IMR-90 (cell line): ENCODE results near the gene MRGPRF. TPM values are rescaled to one million over a fixed set of nuclear protein-coding genes. Genes with fewer than 3 reads are reported as not detected.

ENCODE experiments used
- ATAC-seq: fragments of 200-7000 bp; cut with Tn5 transposase; 2 replicates; pipeline ENCODE4 v1.9.1; 2020; ENCODE audit warnings: low read depth, mild to moderate bottlenecking, moderate library complexity
- BruUV-seq: library from RNA; stranded (reverse); fragments of 400-500 nt; replicated peaks from 2 replicates; lab custom pipeline; 2021; lab: Mats Ljungman, UMichigan
- CTCF ChIA-PET: fragments of 300-600 bp; formaldehyde crosslinking; extraction: SDS; loops from one replicate; lab custom pipeline; 2021; ENCODE audit warnings: antibody characterized with exemption; lab: Yijun Ruan, JAX
- POLR2A ChIA-PET: fragments of 300-600 bp; sonication (Branson Sonifier 250); formaldehyde crosslinking; loops from one replicate; lab custom pipeline; 2022; ENCODE audit warnings: antibody characterized with exemption; ENCODE audit not compliant: unreplicated experiment; lab: Charles Lee
- DNase-seq: peaks from one replicate; pipeline ENCODE4 v3.0.0; 2013
- H2AFZ ChIP-seq: replicated peaks from 2 replicates; pipeline ENCODE3; 2013; ENCODE audit warnings: low read length, mild to moderate bottlenecking; ENCODE audit not compliant: poor library complexity
- H2AK5ac ChIP-seq: 2 replicates; pipeline ENCODE4 v1.6.1; 2013; ENCODE audit warnings: low read depth, low read length, inconsistent platforms
- H2AK9ac ChIP-seq: replicated peaks from 2 replicates; pipeline ENCODE3; 2013; ENCODE audit warnings: mild to moderate bottlenecking, low read depth, low read length, moderate library complexity; ENCODE audit not compliant: poor library complexity
- H2BK120ac ChIP-seq: 2 replicates; pipeline ENCODE4 v1.6.1; 2013; ENCODE audit warnings: low read depth, low read length, inconsistent platforms
- H2BK15ac ChIP-seq: 3 replicates; pipeline ENCODE4 v1.6.1; 2013; ENCODE audit warnings: low read depth, low read length, inconsistent platforms
- H2BK20ac ChIP-seq: 2 replicates; pipeline ENCODE4 v1.6.1; 2013; ENCODE audit warnings: low read depth, mild to moderate bottlenecking, inconsistent platforms, low read length, moderate library complexity
- H2BK5ac ChIP-seq: 2 replicates; pipeline ENCODE4 v1.6.1; 2013; ENCODE audit warnings: mild to moderate bottlenecking, low read depth, low read length, inconsistent platforms; ENCODE audit not compliant: poor library complexity, severe bottlenecking
- H3K14ac ChIP-seq: replicated peaks from 2 replicates; pipeline ENCODE4 v1.6.1; 2013; ENCODE audit warnings: low read depth, low read length, inconsistent platforms
- H3K18ac ChIP-seq: 2 replicates; pipeline ENCODE4 v1.6.1; 2013; ENCODE audit warnings: low read depth, low read length, control low read depth
- H3K23ac ChIP-seq: 2 replicates; pipeline ENCODE4 v1.6.1; 2013; ENCODE audit warnings: low read depth, low read length, inconsistent platforms
- H3K27ac ChIP-seq: 2 replicates; pipeline ENCODE4 v1.5.1; 2013; ENCODE audit warnings: mild to moderate bottlenecking, control low read depth, low read length; ENCODE audit not compliant: insufficient read depth
- H3K27me3 ChIP-seq: 2 replicates; pipeline ENCODE4 v1.6.1; 2013; ENCODE audit warnings: low read length; ENCODE audit not compliant: control insufficient read depth, insufficient read depth
- H3K36me3 ChIP-seq: 2 replicates; pipeline ENCODE4 v1.6.1; 2013; ENCODE audit warnings: low read length, mixed read lengths; ENCODE audit not compliant: control insufficient read depth, insufficient read depth
- H3K4ac ChIP-seq: 2 replicates; pipeline ENCODE4 v1.6.1; 2013; ENCODE audit warnings: low read depth, low read length, inconsistent platforms
- H3K4me1 ChIP-seq: 2 replicates; pipeline ENCODE4 v1.6.1; 2013; ENCODE audit warnings: low read length, mixed read lengths; ENCODE audit not compliant: control insufficient read depth, insufficient read depth
- H3K4me2 ChIP-seq: 2 replicates; pipeline ENCODE4 v1.6.1; 2013; ENCODE audit warnings: low read depth, mild to moderate bottlenecking, control low read depth, low read length, moderate library complexity
- H3K4me3 ChIP-seq: 2 replicates; pipeline ENCODE4 v1.5.1; 2013; ENCODE audit warnings: low read depth, mild to moderate bottlenecking, control low read depth, low read length, moderate library complexity; ENCODE audit not compliant: insufficient read depth
- H3K56ac ChIP-seq: 2 replicates; pipeline ENCODE4 v1.6.1; 2013; ENCODE audit warnings: low read length, inconsistent platforms; ENCODE audit not compliant: insufficient read depth; ENCODE audit errors: extremely low read depth
- H3K79me1 ChIP-seq, 2 experiments: 2 replicates each; pipeline ENCODE4 v1.6.1; 2013; ENCODE audit warnings: low read length in 2 of 2, inconsistent platforms in 1 of 2, low read depth in 1 of 2
- H3K9ac ChIP-seq: 2 replicates; pipeline ENCODE4 v1.6.1; 2013; ENCODE audit warnings: low read depth, low read length, control low read depth
- H3K9me1 ChIP-seq: 2 replicates; pipeline ENCODE4 v1.6.1; 2013; ENCODE audit warnings: low read length, inconsistent platforms; ENCODE audit not compliant: insufficient read depth
- H3K9me3 ChIP-seq: 2 replicates; pipeline ENCODE4 v1.6.1; 2013; ENCODE audit warnings: low read length; ENCODE audit not compliant: control insufficient read depth, insufficient read depth
- H4K20me1 ChIP-seq: 2 replicates; pipeline ENCODE4 v1.6.1; 2013; ENCODE audit warnings: low read length, inconsistent platforms; ENCODE audit not compliant: insufficient read depth
- H4K5ac ChIP-seq: 2 replicates; pipeline ENCODE4 v1.6.1; 2013; ENCODE audit warnings: mild to moderate bottlenecking, low read depth, low read length, control low read depth
- H4K8ac ChIP-seq, 2 experiments: 2 replicates each; pipeline ENCODE4 v1.6.1; 2013; ENCODE audit warnings: low read depth in 2 of 2, low read length in 2 of 2, control low read depth in 1 of 2, inconsistent platforms in 1 of 2
- H4K91ac ChIP-seq: 2 replicates; pipeline ENCODE4 v1.6.1; 2013; ENCODE audit warnings: low read depth, low read length, inconsistent platforms; ENCODE audit not compliant: insufficient read depth
- BHLHE40 ChIP-seq: fragments of 150-350 bp; IDR thresholded peaks from 2 replicates; pipeline ENCODE4 v1.6.1; 2016; ENCODE audit warnings: mild to moderate bottlenecking, low read depth, low read length
- MAZ ChIP-seq: IDR thresholded peaks from 2 replicates; pipeline ENCODE4 v1.6.1; 2012; ENCODE audit warnings: low read depth, mild to moderate bottlenecking, low read length, improper control_type of control experiment, moderate library complexity, borderline replicate concordance
- MXI1 ChIP-seq: IDR thresholded peaks from 2 replicates; pipeline ENCODE4 v1.6.1; 2012; ENCODE audit warnings: low read depth, mild to moderate bottlenecking, low read length, moderate library complexity, borderline replicate concordance
- WGBS, 2 experiments: methylation state at CpG; one replicate each; pipeline versions ENCODE4 v1.1.5 to v1.1.7; 2013; ENCODE audit warnings: missing lambda C conversion rate in 2 of 2; ENCODE audit not compliant: insufficient read length in 1 of 2; ENCODE audit errors: extremely low coverage in 2 of 2; 5-methylcytosine and 5-hydroxymethylcytosine counted together
- dilution Hi-C: fragments of 300-500 bp; cut with HindIII; formaldehyde crosslinking; loops from one replicate; pipeline ENCODE4 v1.14.3; 2018; ENCODE audit warnings: low sequenced_read_pairs; ENCODE audit not compliant: unreplicated experiment
- in situ Hi-C: fragments of 300-500 bp; cut with MboI; formaldehyde crosslinking; loops from 3 replicates; pipeline ENCODE4 v1.14.3; 2019; ENCODE audit warnings: low sequenced_read_pairs, inconsistent platforms, mixed read lengths
- intact Hi-C: fragments of 100-400 bp; cut with micrococcal nuclease; formaldehyde crosslinking; loops from 2 replicates; pipeline ENCODE4 v1.10.0; 2022
- polyA plus RNA-seq, 3 experiments: library from polyadenylated mRNA; depleted of rRNA; stranded (reverse); fragments of >200 nt; gene quantifications; 2 replicates each; pipeline ENCODE4 v1.2.3, GENCODE V29; 2012; ENCODE audit warnings: low replicate concordance in 1 of 3
- total RNA-seq: library from RNA; depleted of rRNA; stranded (reverse); fragments of >200 nt; gene quantifications from 2 replicates; pipeline ENCODE4 v1.2.3, GENCODE V29; 2012

MRGPRF gene
- total and polyA plus RNA-seq, 2 of the 4 experiments (the other 2 are of a cell fraction) = 6.3 to 28.8 TPM

DNA sequence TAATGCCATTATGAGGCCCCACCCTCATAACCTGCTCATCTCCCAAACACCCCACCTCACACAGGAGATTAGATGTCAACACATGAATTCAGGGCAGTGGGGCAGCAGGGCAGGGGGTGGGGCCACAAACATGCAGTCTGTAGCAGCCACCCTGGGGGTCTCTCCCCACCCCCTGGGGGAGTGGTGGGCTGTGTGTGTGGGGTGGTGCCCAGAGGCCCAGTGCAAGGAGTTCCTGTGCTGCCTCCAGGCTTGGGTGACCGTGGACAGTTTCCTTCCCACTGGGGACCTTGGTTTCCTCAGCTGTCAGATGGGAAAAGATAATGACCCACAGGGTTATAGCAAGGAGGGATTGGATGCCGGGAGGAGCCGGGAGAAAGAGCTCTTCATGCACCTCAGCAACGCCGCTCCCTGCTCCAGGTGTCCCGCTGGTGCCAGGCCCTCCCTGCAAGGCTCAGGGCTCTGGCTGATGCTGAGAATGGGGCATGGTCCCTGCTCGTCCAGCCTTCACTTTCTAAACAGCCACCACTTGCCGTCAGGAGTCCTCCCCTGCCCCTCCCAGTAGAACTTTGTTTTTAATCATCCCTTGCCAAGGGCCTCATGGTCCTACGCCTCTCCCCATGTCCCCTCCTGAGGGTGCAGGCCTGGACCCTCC is 2.0 kb upstream of the MRGPRF start (continued):
- TF ChIP-seq MXI1 = no peak

GRCh38 chr11:69014084-69014851 is 1.2 kb upstream of the MRGPRF start:
- Histone ChIP-seq H3K9me1 (peaks cover 15% of the 10 kb centered on the region), H4K91ac (peak overlapping the region; percentile 89), H3K4me1 (peaks cover 37% of the 10 kb centered on the region), H2BK5ac (peak overlapping the region; percentile 67), H2BK15ac (peak overlapping the region; percentile 66), H4K20me1 (no peaks in the 10 kb centered on the region; the same call in 1 of the 2 replicates), H3K36me3 (peaks cover 3% of the 10 kb centered on the region), H3K4me2 (peak overlapping the region; percentile 49), H3K18ac (peak overlapping the region; percentile 75), H3K4me3 (no peak overlapping the region), H3K9ac (peak overlapping the region; percentile 65), H3K79me1 (peaks cover 18 to 35% of the 10 kb centered on the region in 2 experiments; a peak in 3 of 4 replicates), H3K27ac (peak overlapping the region; percentile 99), H2AK9ac (peak overlapping the region; percentile 85), H2BK20ac (peak overlapping the region; percentile 44), H3K4ac (peak overlapping the region; percentile 89), H3K23ac (peak overlapping the region; percentile 71), H3K27me3 (no peaks in the 10 kb centered on the region), H2AFZ (peak overlapping the region; percentile 81), H2BK120ac (peak overlapping the region; percentile 96), H4K8ac (peak overlapping the region; percentile 81 to 91), H3K9me3 (no peaks in the 10 kb centered on the region), H2AK5ac (peak overlapping the region; percentile 74), H3K56ac (peak overlapping the region; percentile 51), H3K14ac (peak overlapping the region; percentile 78), H4K5ac (peak overlapping the region; percentile 72)
- intact Hi-C loops (loop anchor here (5.0 kb wide), 1 partner anchor 172 kb away; the partner anchor contains the start of gene CPT1A), dilution Hi-C loops (no loop called here), in situ Hi-C loops (no loop called here)
- ATAC-seq = peak; percentile 18
- POLR2A ChIA-PET = interaction anchor here (0.9 to 1.4 kb wide), 2 partner anchors 13 to 30 kb away, joined by 3 to 6 read pairs; no protein-coding TSS in a partner anchor
- CTCF ChIA-PET = interaction anchor here (0.6 to 2.5 kb wide), 4 partner anchors 10 to 30 kb away, joined by 3 to 11 read pairs (median 4); no protein-coding TSS in a partner anchor
- peak; percentile 82 for DNase-seq
- 10% methylated on average over 15 of the region's 28 CpGs; no CpG with 5 or more reads in 1 of the 2 experiments for WGBS, 2 experiments
- no peak for TF ChIP-seq BHLHE40
- TF ChIP-seq MAZ = peak; percentile 31; the same call in 1 of the 2 replicates
- BruUV-seq = no TSS peak
